ENCODE measurements around the gene PIK3CB.

PIK3CB gene

GRCh38 chr3:138771585-138771984, 63.1 kb downstream of the PIK3CB start:
- peaks cover 0 to 4% (median 0%) of the 10 kb centered on the region in 3 donors for H3K9me3 ChIP-seq
- DNase-seq: no peak
- H3K4me3 ChIP-seq: no peak overlapping the region
- H3K27ac ChIP-seq: no peak overlapping the region
- intact Hi-C loops (cut with DNase I; ENCODE audit: low total_unique reads): no loop called here
- no peak for TF ChIP-seq CTCF (IDR thresholded peaks at IDR 0.05)
- peaks cover 0 to 22% (median 14%) of the 10 kb centered on the region in 4 donors for H3K4me1 ChIP-seq
- H3K27me3 ChIP-seq: no peaks in the 10 kb centered on the region
- H3K36me3 ChIP-seq: peaks cover 5 to 19% (median 10%) of the 10 kb centered on the region in 3 donors

- H3K4me3 ChIP-seq: no peak overlapping the region
- no peak for DNase-seq
- H3K4me1 ChIP-seq: peaks cover 0 to 8% (median 3%) of the 10 kb centered on the region in 4 donors
- TF ChIP-seq CTCF (IDR thresholded peaks at IDR 0.05): no peak
- H3K9me3 ChIP-seq: peaks cover 0 to 4% (median 0%) of the 10 kb centered on the region in 3 donors
- no peaks in the 10 kb centered on the region for H3K27me3 ChIP-seq
- intact Hi-C loops (cut with DNase I; ENCODE audit: low total_unique reads): no loop called here
- H3K36me3 ChIP-seq: peaks cover 5 to 19% (median 10%) of the 10 kb centered on the region in 3 donors
- H3K27ac ChIP-seq: no peak overlapping the region
Observed at GRCh38 chr3:138769616-138770015, 65.1 kb downstream of the PIK3CB start.

GRCh38 chr3:138768946-138769345, 65.8 kb downstream of the PIK3CB start:
- peaks cover 5 to 19% (median 10%) of the 10 kb centered on the region in 3 donors for H3K36me3 ChIP-seq
- TF ChIP-seq CTCF (IDR thresholded peaks at IDR 0.05): no peak
- intact Hi-C loops (cut with DNase I; ENCODE audit: low total_unique reads): no loop called here
- H3K9me3 ChIP-seq: peaks cover 0 to 4% (median 0%) of the 10 kb centered on the region in 3 donors
- H3K4me3 ChIP-seq: no peak overlapping the region
- H3K27ac ChIP-seq: no peak overlapping the region
- peaks cover 0 to 1% (median 0%) of the 10 kb centered on the region in 4 donors for H3K4me1 ChIP-seq
- no peak for DNase-seq
- no peaks in the 10 kb centered on the region for H3K27me3 ChIP-seq

- DNase-seq: no peak
- Histone ChIP-seq H3K36me3 (peaks cover 5 to 19% (median 10%) of the 10 kb centered on the region in 3 donors), H3K4me1 (no peaks in the 10 kb centered on the region), H3K9me3 (peaks cover 0 to 4% (median 0%) of the 10 kb centered on the region in 3 donors), H3K4me3 (no peak overlapping the region), H3K27me3 (no peaks in the 10 kb centered on the region), H3K27ac (no peak overlapping the region)
- intact Hi-C loops (cut with DNase I; ENCODE audit: low total_unique reads): no loop called here
- no peak for TF ChIP-seq CTCF (IDR thresholded peaks at IDR 0.05)
Observed at GRCh38 chr3:138768125-138768524, 66.6 kb downstream of the PIK3CB start.

GRCh38 chr3:138767498-138768104, 67.1 kb downstream of the PIK3CB start:
- H3K27ac ChIP-seq: no peak overlapping the region
- no peak for DNase-seq
- peaks cover 0 to 4% (median 0%) of the 10 kb centered on the region in 3 donors for H3K9me3 ChIP-seq
- no peaks in the 10 kb centered on the region for H3K4me1 ChIP-seq
- no peak overlapping the region for H3K4me3 ChIP-seq
- no peak for TF ChIP-seq CTCF (IDR thresholded peaks at IDR 0.05)
- intact Hi-C loops (cut with DNase I; ENCODE audit: low total_unique reads): no loop called here
- no peaks in the 10 kb centered on the region for H3K27me3 ChIP-seq
- peaks cover 5 to 19% (median 10%) of the 10 kb centered on the region in 3 donors for H3K36me3 ChIP-seq
